ENCODE measurements around the gene ANKRD11.

ANKRD11 gene

DNA sequence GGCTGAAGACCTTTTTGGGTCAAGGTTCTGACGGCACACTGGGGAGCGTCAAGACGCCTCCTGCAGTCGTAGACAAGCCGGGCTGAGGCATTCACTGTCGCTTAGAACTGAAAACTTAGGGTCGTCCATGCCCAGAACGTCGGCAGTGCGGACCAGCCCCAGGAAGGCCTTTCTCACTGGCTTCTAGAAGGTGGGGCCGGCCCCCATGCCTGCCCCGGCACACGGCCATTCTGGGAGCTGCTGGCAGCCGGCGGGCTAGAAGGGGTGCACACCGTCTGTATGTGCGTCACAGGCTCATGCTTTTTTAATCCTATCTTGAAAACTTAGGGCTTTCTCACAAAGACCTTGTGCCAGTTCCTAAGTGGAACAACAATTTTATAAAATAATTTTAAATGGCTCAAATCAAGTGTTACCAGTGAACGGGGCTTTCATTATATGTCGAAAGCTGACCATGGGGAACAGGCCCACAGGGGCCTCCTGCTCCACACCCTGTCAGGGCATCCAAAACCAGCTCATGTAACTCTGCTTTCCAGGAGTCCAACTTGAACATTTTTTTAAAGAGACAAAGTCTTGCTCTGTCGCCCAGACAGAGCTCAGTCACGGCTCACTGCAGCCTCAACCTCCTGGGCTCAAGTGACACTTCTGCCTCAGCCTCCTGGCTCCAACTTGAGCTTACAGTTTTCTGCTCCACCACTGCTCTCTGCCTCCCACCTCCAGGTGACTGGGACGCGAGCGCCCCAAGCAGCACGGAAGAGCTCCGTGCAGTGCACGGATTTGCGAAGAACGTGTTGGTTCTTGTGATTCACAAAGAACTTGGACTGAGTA lies 111.2 kb downstream of the ANKRD11 start:
- intact Hi-C loops (cut with DNase I): no loop called here
- peak in 31 of 42 donors; percentile 33 to 83 (median 62) for DNase-seq

GRCh38 chr16:89377453-89377848 lies 112.9 kb downstream of the ANKRD11 start:
- DNase-seq: no peak
- intact Hi-C loops (cut with DNase I): no loop called here

GRCh38 chr16:89376812-89377452 lies 113.4 kb downstream of the ANKRD11 start:
- DNase-seq: no peak
- intact Hi-C loops (cut with DNase I): no loop called here

DNA sequence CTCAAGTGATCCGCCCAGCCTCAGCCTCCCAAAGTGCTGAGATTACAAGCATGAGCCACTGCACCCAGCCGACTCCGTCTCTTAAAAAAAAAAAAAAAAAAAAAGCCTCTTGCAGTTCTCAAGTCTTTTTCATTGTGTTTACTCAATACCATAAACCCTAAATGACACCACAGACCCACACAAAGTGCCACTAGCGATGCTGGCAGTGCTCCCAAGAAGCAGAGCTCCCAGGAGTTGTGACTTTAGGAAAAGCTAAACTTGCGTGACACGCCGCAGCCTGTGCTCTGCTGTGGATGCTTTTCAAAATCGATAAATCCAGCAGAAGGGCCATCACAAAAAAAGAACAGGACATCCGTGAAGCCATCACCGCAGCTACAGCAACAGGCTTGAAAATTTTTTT lies 114.7 kb downstream of the ANKRD11 start:
- intact Hi-C loops (cut with DNase I): no loop called here
- no peak for DNase-seq

DNA sequence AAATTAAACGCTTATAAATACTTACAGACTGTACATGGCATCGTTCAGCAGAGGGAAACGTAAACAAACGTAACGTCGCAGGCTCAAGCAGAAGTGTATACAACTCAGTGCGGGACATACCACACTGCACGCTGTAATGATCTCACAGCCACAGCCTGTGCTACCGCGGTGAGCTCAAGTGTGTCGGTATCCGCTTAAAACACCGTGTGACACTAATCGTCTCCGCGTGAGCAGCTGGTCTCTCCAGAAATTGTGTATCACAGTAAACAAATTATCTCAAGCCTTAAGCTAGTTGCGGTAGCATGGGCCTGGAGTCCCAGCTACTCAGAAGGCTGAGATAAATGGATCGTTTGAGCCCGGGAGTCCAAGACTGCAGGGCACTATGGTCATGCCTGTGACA lies 115.3 kb downstream of the ANKRD11 start:
- intact Hi-C loops (cut with DNase I): no loop called here
- no peak for DNase-seq

- intact Hi-C loops (cut with DNase I): no loop called here
- DNase-seq: peak in 40 of 42 donors; percentile 37 to 87 (median 68)
Observed at GRCh38 chr16:89374393-89374960, 115.9 kb downstream of the ANKRD11 start.

DNA sequence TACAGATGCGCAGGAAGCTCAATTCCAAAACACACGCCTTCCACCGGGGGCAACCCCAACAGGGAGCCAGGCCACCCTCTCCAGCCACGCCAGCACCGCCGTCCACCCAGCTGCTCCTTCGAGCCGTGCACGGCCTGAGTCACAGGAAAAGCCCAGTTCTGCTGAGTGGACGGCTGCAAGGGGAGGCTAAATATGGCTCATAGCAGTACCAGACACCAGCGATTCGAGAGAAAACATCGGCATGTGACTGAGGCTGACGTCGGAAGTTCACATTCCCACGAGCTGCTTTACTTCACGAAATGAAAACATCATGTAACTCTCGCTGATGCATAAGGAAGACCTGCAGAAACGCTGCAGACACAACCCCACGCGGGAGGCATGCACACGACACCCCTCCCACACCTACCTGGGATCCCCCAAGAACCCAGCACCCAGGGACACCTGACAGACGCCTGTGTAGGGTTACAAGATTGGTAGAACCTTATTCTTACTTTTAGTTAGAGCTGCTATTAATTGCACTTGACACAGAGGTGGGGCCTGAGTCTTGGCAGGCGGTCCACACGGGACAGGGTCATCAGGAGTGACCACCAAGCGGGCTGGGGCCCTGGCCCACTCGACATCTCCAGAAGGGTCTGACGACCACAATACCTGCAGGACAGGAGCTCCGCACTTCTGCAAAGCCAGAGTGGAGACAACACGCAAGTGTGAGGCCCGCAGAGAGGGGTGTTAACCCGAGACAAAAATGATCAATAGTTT lies 116.8 kb downstream of the ANKRD11 start:
- intact Hi-C loops (cut with DNase I): no loop called here
- DNase-seq: peak in 38 of 42 donors; percentile 30 to 85 (median 60)

DNA sequence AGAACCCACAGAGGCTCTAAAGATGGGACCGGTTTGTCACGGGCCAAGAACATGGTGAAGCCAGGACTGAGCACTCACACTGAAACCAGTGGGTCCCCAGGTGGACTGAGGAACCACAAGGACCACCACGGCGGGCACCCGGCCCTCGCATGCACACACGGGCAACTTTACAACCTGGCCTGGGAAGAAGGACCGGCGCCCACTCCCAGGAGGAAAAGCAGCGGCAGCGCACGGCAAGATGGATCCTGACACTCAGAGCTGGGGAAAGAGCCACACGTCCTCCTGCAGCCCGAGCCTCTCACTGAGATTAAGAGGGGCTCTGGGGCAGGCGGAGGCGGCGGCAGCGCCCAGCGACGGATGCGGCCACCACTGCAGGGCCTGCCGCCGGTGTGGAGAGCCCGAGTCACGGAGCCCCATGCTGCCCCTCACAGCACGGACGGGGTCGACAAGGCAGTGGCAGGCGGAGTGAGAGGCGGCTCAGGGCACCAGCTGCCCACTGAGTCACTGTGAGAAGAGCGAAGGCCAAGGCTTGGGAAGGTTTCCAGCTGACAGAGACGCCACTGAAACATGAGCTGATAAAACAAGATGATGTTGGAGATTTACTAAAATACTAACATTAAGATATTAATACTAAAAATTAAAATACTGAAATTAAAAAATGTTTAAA lies 118.3 kb downstream of the ANKRD11 start:
- intact Hi-C loops (cut with DNase I): no loop called here
- DNase-seq: peak in 4 of 42 donors; percentile 38 to 70 (median 50)

DNA sequence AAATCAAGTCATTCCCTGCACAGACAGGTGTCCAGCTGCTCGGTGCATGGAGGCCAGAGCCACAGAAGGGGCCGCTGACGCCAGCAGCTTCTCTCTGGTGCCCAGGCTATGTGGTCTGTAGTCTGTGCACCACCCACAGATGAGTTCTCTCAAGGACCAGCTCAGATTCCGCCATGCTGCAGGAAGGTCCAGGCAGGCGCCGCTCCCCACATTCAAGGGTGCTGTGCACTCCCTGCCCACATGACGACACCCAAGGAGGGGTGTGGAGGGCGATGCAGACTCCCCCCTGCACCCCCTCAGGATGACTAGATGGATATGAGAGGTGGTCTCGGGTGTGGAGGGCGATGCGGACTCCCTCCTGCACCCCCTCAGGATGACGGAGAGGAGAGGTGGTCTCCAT lies 119.0 kb downstream of the ANKRD11 start:
- DNase-seq: no peak
- intact Hi-C loops (cut with DNase I): no loop called here

DNA sequence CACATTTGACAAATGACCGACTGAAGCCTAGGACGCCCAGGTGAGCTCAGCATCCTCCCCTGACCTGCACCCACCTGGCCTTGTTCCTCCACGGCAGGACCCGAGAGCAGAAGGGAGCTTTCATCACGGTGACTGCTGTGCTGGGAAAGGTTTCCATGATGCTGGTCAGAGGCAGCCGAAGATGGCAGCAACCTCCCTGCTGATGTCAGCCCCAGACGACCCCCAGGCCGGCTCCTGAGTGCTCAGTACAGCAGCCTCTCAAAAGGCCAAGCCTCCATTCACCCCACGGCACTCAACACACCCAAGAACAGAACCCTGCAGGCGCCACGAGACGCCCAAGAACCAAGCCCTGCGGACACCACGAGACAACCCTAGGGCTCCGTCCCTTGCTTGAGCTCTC lies 119.8 kb downstream of the ANKRD11 start:
- intact Hi-C loops (cut with DNase I): no loop called here
- peak in 1 of 42 donors; percentile 35 for DNase-seq

- intact Hi-C loops (cut with DNase I): no loop called here
- no peak for DNase-seq
Observed at GRCh38 chr16:89370081-89370511, 120.3 kb downstream of the ANKRD11 start.

DNA sequence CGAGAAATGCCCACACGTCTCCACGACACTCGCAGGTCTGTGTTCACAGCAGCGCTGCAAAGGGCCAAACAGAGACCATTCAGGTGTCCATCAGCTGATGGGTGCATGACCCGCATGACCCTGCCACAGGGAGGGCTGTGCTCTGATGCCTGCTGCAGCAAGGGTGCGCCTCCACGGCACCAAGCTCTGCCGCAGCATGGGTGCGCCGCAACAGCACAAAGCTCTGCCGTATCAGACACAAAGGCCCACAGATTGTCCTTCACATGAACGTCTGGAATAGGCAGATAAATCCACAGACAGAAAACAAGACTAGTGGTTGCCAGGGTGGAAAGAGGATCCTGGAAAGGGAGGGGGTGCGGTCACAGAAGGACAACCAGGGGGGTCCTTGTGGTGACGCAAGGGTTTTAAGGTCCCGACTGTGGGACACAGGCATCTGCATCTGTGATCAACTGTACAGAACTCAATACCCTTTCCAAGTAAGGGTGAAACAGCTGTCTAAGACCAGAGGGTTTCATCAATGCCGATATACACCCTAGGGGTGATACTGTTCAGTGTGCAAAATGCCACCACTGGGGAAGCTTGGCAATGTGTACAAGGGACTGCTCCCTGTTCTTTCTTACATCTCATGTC lies 121.0 kb downstream of the ANKRD11 start:
- intact Hi-C loops (cut with DNase I): no loop called here
- DNase-seq: peak in 2 of 42 donors; percentile 43 to 61

DNA sequence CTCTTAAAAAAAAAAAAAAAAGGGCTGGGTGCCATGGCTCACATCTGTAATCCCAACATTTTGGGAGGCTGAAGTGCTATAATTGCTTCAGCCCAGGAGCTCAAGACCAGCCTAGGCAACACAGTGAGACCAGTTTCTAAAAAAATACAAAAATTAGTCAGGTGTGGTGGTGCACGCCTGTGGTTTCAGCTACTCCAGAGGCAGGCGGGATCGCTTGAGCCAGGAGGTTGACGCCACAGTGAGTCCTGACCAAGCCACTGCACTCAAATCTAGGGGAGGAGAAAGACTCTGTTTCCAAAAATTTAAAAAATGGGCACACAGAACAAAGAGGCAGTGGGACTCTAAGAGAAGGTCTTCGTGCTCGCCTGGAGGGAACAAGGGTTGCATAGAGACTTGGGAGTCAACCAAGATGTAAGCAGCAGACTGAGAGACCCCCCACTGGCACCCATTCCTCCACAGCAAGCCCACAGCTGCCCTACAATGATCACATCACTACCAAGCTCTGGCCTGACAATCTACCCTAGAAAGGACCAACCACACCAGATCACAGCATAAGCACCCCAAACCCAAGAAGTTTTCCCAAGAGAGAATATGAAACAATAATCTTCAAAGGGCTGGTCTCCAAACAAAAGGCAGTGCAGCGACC lies 121.6 kb downstream of the ANKRD11 start:
- no peak for DNase-seq

DNA sequence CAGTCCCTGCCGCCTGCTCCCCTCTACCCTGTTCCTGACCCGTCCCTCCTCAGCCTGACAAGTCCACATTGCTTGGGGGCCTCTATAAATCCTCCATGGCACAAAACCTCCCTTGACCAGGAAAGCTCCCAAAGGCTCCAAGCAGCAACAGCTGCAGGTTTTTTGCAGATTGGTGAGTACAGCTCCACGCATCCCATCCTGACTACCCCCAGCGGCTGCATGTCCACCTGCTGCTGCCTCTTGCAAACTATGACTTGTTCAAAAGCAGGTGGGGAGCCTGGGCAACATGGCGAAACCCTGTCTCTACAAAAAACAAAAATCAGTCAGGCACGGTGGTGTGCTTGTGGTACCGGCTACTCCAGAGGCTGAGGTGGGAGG lies 122.8 kb downstream of the ANKRD11 start:
- no peak for DNase-seq
- intact Hi-C loops (cut with DNase I): no loop called here

More for the DNA sequence above, 121.6 kb downstream of the ANKRD11 start:
- intact Hi-C loops (cut with DNase I): no loop called here

DNA sequence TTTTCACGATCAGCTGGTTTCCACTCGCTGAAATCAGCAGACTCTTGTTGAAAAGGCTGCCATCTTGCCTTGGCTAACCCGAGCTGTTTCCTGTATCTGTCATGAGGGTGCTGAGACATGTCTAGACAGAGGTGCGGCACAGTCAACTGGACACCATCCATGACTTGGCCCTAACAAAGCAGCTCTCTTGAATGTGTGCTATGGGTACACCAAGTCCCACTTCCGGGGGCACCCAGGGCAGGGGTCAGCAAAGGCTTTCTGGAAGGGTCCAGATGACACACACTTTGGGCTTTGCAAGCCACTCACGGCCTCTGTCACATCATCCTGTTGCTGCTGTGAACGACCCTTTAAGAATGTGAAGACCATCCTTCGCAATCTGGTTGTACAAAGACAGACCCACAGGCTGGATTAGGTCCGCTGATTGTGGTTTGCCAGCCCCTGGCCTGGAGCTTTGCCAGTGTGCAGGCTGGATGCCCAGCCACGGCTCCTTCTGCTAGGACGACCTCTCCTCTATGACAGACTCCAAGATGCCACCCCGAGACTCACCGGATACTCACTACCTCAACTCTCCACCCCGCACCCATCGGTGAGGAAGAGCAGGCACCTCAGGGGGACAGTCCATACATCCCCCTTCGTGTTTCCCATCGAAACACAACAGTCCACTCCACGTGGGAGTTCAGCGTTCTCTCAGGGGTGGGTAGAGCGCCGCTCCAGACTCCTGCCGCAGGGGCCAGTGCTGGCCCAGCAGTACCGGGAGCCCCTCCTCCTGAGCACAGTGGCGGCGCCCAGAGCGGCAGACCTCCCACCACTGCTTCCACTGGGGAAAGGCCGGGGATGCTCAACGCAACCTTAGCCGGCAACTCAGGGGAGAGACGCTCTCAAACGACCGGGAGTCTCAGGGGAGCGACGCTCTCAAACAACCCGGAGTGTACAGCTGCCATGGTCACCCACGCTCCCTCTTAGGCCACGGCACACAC lies 123.5 kb downstream of the ANKRD11 start:
- intact Hi-C loops (cut with DNase I): no loop called here
- DNase-seq: peak in 3 of 42 donors; percentile 33 to 44 (median 36)

DNA sequence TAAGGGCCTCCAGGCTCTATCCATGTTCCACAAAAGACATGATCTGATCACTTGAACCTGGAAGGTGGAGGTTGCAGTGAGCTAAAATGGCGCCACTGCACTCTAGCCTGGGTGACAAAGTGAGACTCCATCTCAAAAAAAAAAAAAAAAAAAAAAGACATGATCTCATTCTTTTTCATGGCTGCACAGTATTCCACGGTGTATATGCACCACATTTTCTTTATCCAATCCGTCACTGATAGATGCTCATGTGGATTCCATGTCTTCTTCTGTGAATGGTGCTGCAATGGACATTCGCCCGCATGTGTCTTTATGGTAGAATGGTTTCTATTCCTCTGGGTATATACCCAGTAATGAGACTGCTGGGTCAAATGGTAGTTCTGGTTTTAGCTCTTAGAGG lies 124.4 kb downstream of the ANKRD11 start:
- intact Hi-C loops (cut with DNase I): no loop called here

GRCh38 chr16:89365044-89365467 lies 125.3 kb downstream of the ANKRD11 start:
- intact Hi-C loops (cut with DNase I): no loop called here
- DNase-seq: peak in 1 of 42 donors; percentile 16

More for the DNA sequence above, 124.4 kb downstream of the ANKRD11 start:
- DNase-seq: no peak
